Measurements from ENCODE around the gene ZNF205.
"Not testable (repeated sequence)": the region's sequence is repeated elsewhere in the genome, so short reads cannot be mapped to it uniquely, and the experiment has no call there.

The ZNF205 gene

GRCh38 chr16:3138823-3139426 lies 26.5 kb downstream of the ZNF205 start:
- Mint-ChIP-seq H3K4me1 (peaks cover 27% of the 10 kb centered on the region), H3K9me3 (no peaks in the 10 kb centered on the region), H3K36me3 (ENCODE audit: low read depth) (peaks cover 7% of the 10 kb centered on the region), H3K27ac (no peak overlapping the region), H3K27me3 (ENCODE audit: low read depth, poor library complexity) (peaks cover 2% of the 10 kb centered on the region), H3K4me3 (no peak overlapping the region)
- DNase-seq: no peak
- TF ChIP-seq CTCF (IDR thresholded peaks at IDR 0.05): no peak

DNA sequence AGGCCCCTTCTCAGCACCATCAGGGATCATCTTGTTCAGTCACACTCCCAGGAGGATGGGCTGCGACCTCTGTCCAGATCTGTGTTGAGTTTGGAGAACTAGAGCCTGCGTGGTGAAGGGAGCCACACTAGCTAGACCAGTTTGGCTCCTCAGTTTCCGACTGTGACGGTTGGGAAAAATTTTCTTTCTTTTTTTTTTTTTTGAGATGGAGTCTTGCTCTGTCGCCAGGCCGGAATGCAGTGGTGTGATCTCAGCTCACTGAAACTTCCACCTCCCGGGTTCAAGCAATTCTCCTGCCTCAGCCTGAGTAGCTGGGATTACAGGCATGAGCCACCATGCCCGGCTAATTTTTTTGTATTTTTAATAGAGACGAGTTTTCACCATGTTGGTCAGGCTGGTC lies 27.2 kb downstream of the ZNF205 start:
- not testable (repeated sequence) for H3K36me3 Mint-ChIP-seq (ENCODE audit: low read depth); H3K9me3 Mint-ChIP-seq; H3K27ac Mint-ChIP-seq; DNase-seq; H3K27me3 Mint-ChIP-seq (ENCODE audit: low read depth, poor library complexity); H3K4me3 Mint-ChIP-seq
- H3K4me1 Mint-ChIP-seq: peaks cover 23% of the 10 kb centered on the region

DNA sequence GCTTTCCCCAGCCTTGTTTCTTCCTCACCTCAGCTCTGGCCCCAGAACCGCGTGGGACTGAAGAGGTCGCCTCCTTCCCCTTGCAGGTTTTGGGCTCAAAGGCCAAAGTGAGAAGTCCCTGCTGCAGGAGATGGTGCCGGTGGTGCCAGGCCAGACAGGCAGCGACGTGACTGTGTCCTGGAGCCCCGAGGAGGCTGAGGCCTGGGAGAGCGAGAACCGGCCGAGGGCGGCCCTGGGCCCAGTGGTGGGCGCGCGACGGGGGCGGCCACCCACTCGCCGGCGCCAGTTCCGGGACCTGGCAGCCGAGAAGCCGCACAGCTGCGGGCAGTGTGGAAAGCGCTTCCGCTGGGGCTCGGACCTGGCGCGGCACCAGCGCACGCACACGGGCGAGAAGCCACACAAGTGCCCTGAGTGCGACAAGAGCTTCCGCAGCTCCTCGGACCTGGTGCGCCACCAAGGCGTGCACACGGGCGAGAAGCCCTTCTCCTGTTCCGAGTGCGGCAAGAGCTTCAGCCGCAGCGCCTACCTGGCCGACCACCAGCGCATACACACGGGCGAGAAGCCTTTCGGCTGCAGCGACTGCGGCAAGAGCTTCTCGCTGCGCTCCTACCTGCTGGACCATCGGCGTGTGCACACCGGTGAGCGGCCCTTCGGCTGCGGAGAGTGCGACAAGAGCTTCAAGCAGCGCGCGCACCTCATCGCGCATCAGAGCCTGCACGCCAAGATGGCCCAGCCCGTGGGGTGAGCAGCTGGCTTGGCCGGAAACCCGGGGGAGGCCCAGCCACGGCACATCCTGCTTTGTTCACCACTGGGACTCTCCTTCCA lies 28.4 kb downstream of the ZNF205 start:
- no peak for TF ChIP-seq CTCF (IDR thresholded peaks at IDR 0.05)
- H3K4me3 Mint-ChIP-seq: no peak overlapping the region
- peaks cover 10% of the 10 kb centered on the region for H3K27me3 Mint-ChIP-seq (ENCODE audit: low read depth, poor library complexity)
- peaks cover 7% of the 10 kb centered on the region for H3K36me3 Mint-ChIP-seq (ENCODE audit: low read depth)
- H3K9me3 Mint-ChIP-seq: no peaks in the 10 kb centered on the region
- peaks cover 17% of the 10 kb centered on the region for H3K4me1 Mint-ChIP-seq
- no peak overlapping the region for H3K27ac Mint-ChIP-seq
- no peak for DNase-seq

- no peak for DNase-seq
- H3K4me3 Mint-ChIP-seq: no peak overlapping the region
- H3K27ac Mint-ChIP-seq: no peak overlapping the region
- peaks cover 7% of the 10 kb centered on the region for H3K36me3 Mint-ChIP-seq (ENCODE audit: low read depth)
- H3K9me3 Mint-ChIP-seq: no peaks in the 10 kb centered on the region
- H3K4me1 Mint-ChIP-seq: peaks cover 12% of the 10 kb centered on the region
- no peak for TF ChIP-seq CTCF (IDR thresholded peaks at IDR 0.05)
- H3K27me3 Mint-ChIP-seq (ENCODE audit: low read depth, poor library complexity): peaks cover 13% of the 10 kb centered on the region
Measured at GRCh38 chr16:3141781-3142311, 29.5 kb downstream of the ZNF205 start.

- H3K27me3 Mint-ChIP-seq (ENCODE audit: low read depth, poor library complexity): peaks cover 13% of the 10 kb centered on the region
- H3K4me1 Mint-ChIP-seq: peaks cover 12% of the 10 kb centered on the region
- H3K9me3 Mint-ChIP-seq: no peaks in the 10 kb centered on the region
- no peak overlapping the region for H3K27ac Mint-ChIP-seq
- peaks cover 7% of the 10 kb centered on the region for H3K36me3 Mint-ChIP-seq (ENCODE audit: low read depth)
- no peak for TF ChIP-seq CTCF (IDR thresholded peaks at IDR 0.05)
- no peak for DNase-seq
- no peak overlapping the region for H3K4me3 Mint-ChIP-seq
Measured at GRCh38 chr16:3142327-3142726, 29.9 kb downstream of the ZNF205 start.

- Mint-ChIP-seq H3K9me3 (no peaks in the 10 kb centered on the region), H3K27ac (no peak overlapping the region), H3K4me1 (peaks cover 9% of the 10 kb centered on the region)
Measured at GRCh38 chr16:3142770-3143169, 30.4 kb downstream of the ZNF205 start.

More at GRCh38 chr16:3142770-3143169, 30.4 kb downstream of the ZNF205 start:
- DNase-seq: no peak
- H3K27me3 Mint-ChIP-seq (ENCODE audit: low read depth, poor library complexity): peaks cover 13% of the 10 kb centered on the region
- TF ChIP-seq CTCF (IDR thresholded peaks at IDR 0.05): no peak
- no peak overlapping the region for H3K4me3 Mint-ChIP-seq
- H3K36me3 Mint-ChIP-seq (ENCODE audit: low read depth): peaks cover 7% of the 10 kb centered on the region
